ENCODE measurements around the gene LEMD1. TPM values are rescaled to one million over a fixed set of nuclear protein-coding genes. Genes with fewer than 3 reads are reported as not detected.

The LEMD1 gene, protein sequence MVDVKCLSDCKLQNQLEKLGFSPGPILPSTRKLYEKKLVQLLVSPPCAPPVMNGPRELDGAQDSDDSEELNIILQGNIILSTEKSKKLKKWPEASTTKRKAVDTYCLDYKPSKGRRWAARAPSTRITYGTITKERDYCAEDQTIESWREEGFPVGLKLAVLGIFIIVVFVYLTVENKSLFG
- total RNA-seq = under 1 TPM in 1 of 2 experiments, not detected in 1; 0.78 TPM

DNA sequence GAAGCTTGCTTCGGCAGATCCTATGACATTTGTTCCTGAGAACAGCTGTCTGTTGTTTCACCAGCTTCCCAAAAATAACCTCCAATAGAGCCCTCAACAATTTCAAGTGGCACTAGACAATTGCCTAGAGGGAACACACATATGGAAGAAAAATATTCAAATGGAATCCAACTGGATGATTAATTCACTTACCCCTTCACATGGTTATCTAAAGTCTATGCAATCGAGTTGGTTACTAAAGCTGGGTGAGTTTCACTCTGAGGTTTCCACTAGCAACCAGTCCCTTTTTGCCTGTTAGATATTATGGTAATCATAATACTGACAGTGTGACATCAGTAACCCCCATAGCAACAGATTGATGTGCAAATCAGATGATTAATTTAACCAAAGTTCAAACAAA lies at the start of gene LEMD1:
Gene LEMD1, minus strand, starts transcription at position 259 of the 400 bp plus-strand sequence. CDS start 1,520 bp downstream, outside the sequence.
- ATAC-seq = no peak
- CTCF ChIA-PET = interaction anchor here (0.8 to 4.7 kb wide), 3 partner anchors 9 to 64 kb away, joined by 3 to 29 read pairs (median 12); no protein-coding TSS in a partner anchor
- H3K27ac Mint-ChIP-seq = no peak within 1 kb of the TSS
- H3K36me3 Mint-ChIP-seq (ENCODE audit: low read depth) = no peaks in the 10 kb centered on the region
- H3K4me3 Mint-ChIP-seq = no peak within 1 kb of the TSS
- no peaks in the 10 kb centered on the region for H3K4me1 Mint-ChIP-seq (ENCODE audit: low read depth)
- peaks cover 53% of the 10 kb centered on the region for H3K27me3 Mint-ChIP-seq (ENCODE audit: low read depth)
- H3K9me3 Mint-ChIP-seq (ENCODE audit: insufficient read depth) = no peaks in the 10 kb centered on the region
- DNase-seq = no peak
- POLR2A ChIA-PET = no interaction called here

GRCh38 chr1:205470131-205470530 lies 48.3 kb upstream of the LEMD1 start:
- H3K9me3 Mint-ChIP-seq (ENCODE audit: insufficient read depth) = peaks cover 8% of the 10 kb centered on the region
- no peak overlapping the region for H3K27ac Mint-ChIP-seq
- H3K4me1 Mint-ChIP-seq (ENCODE audit: low read depth) = no peaks in the 10 kb centered on the region
- H3K36me3 Mint-ChIP-seq (ENCODE audit: low read depth) = peaks cover 4% of the 10 kb centered on the region
- peaks cover 35% of the 10 kb centered on the region for H3K27me3 Mint-ChIP-seq (ENCODE audit: low read depth)
- CTCF ChIA-PET = no interaction called here
- POLR2A ChIA-PET = no interaction called here
- DNase-seq (no peak), ATAC-seq (no peak)
- H3K4me3 Mint-ChIP-seq = no peak overlapping the region

GRCh38 chr1:205466595-205467220 lies 44.9 kb upstream of the LEMD1 start:
- Mint-ChIP-seq H3K27me3 (ENCODE audit: low read depth) (peaks cover 24% of the 10 kb centered on the region), H3K27ac (no peak overlapping the region), H3K36me3 (ENCODE audit: low read depth) (no peaks in the 10 kb centered on the region), H3K4me3 (no peak overlapping the region), H3K9me3 (ENCODE audit: insufficient read depth) (no peaks in the 10 kb centered on the region), H3K4me1 (ENCODE audit: low read depth) (no peaks in the 10 kb centered on the region)
- POLR2A ChIA-PET = no interaction called here
- no peak for DNase-seq
- no peak for ATAC-seq
- CTCF ChIA-PET = interaction anchor here (1.3 to 1.8 kb wide), 2 partner anchors 19 to 35 kb away, joined by 4 to 8 read pairs; no protein-coding TSS in a partner anchor

DNA sequence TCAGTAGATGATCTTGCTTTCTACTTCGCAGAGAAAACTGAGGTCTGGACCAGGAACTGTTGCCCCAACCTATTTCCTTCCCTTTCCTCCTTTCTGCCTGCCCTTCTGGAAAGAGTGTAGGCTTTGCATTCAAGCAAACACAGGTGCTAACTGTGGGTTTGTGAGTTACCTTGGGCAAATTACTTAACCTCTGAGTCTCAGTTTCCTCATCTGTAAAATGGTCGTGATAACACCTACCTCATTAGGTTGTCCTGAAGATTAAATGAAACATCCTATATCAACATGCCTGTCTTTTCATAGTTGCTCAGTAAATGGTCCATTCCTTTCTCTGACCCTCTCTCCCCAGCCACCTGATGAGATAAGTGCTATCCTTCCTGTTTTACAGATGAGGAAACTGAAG lies 43.5 kb upstream of the LEMD1 start:
- no peak for DNase-seq
- Mint-ChIP-seq H3K27me3 (ENCODE audit: low read depth) (peaks cover 31% of the 10 kb centered on the region), H3K27ac (no peak overlapping the region), H3K4me1 (ENCODE audit: low read depth) (no peaks in the 10 kb centered on the region), H3K4me3 (no peak overlapping the region), H3K9me3 (ENCODE audit: insufficient read depth) (no peaks in the 10 kb centered on the region), H3K36me3 (ENCODE audit: low read depth) (no peaks in the 10 kb centered on the region)
- ATAC-seq = no peak
- ChIA-PET CTCF (interaction anchor here (1.8 kb wide), 1 partner anchor 20 kb away, joined by 8 read pairs; no protein-coding TSS in a partner anchor), POLR2A (no interaction called here)

DNA sequence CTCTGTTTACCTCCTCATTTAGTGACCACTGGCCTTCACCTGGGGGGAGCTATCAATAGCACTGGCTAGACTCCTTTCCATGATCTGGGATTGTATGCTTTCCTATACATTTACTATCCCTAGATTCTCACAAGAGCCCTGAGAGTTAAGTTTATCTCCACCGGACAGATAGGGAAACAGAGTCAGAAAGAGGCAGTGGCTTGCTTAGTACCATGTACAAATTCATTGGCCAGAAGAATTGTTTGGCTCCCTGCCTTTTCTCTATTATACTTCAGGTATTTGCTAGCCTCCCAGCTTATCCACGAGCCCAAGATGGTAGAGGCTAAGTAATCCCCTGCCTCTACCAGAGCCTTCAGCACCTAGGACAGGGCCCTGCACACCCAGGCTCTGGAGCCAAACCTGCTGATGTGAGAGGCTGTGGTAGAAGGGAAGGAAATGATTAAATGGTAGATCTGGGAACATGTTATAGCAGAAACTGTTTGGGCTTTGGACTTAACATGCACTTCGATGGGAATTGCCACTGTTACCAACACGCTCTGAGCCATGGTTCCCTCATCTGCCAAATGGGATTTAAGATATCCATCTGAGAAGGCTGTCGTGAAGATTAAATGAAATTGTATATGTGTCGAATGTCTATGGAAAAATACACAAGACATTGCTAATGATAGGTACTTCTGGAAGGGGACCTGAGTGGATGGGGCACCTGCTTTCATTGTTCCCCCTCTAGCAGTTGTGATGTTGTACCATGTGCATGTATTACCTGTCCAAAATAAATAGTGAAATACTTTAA lies 37.1 kb upstream of the LEMD1 start:
- ATAC-seq (peak; percentile 69), DNase-seq (peak; percentile 65)
- H3K9me3 Mint-ChIP-seq (ENCODE audit: insufficient read depth) = no peaks in the 10 kb centered on the region
- CTCF ChIA-PET = interaction anchor here (1.0 to 1.8 kb wide), 4 partner anchors 18 to 105 kb away, joined by 4 to 5 read pairs (median 4); no protein-coding TSS in a partner anchor
- POLR2A ChIA-PET = no interaction called here
- H3K27me3 Mint-ChIP-seq (ENCODE audit: low read depth) = peaks cover 54% of the 10 kb centered on the region
- H3K4me3 Mint-ChIP-seq = no peak overlapping the region
- peaks cover 11% of the 10 kb centered on the region for H3K4me1 Mint-ChIP-seq (ENCODE audit: low read depth)
- H3K36me3 Mint-ChIP-seq (ENCODE audit: low read depth) = no peaks in the 10 kb centered on the region
- H3K27ac Mint-ChIP-seq = no peak overlapping the region

GRCh38 chr1:205456868-205457745 lies 35.3 kb upstream of the LEMD1 start:
- no peak overlapping the region for H3K27ac Mint-ChIP-seq
- peak; percentile 40 for ATAC-seq
- no peaks in the 10 kb centered on the region for H3K36me3 Mint-ChIP-seq (ENCODE audit: low read depth)
- POLR2A ChIA-PET = no interaction called here
- peaks cover 11% of the 10 kb centered on the region for H3K4me1 Mint-ChIP-seq (ENCODE audit: low read depth)
- H3K4me3 Mint-ChIP-seq = no peak overlapping the region
- no peak for DNase-seq
- H3K9me3 Mint-ChIP-seq (ENCODE audit: insufficient read depth) = no peaks in the 10 kb centered on the region
- peaks cover 70% of the 10 kb centered on the region for H3K27me3 Mint-ChIP-seq (ENCODE audit: low read depth)
- CTCF ChIA-PET = interaction anchor here (0.8 to 3.4 kb wide), 7 partner anchors 20 to 131 kb away, joined by 3 to 16 read pairs (median 3); no protein-coding TSS in a partner anchor

GRCh38 chr1:205456383-205456867 lies 34.6 kb upstream of the LEMD1 start:
- Mint-ChIP-seq H3K4me3 (peak overlapping the region; percentile 52), H3K36me3 (ENCODE audit: low read depth) (no peaks in the 10 kb centered on the region), H3K27ac (no peak overlapping the region), H3K9me3 (ENCODE audit: insufficient read depth) (no peaks in the 10 kb centered on the region), H3K27me3 (ENCODE audit: low read depth) (peaks cover 73% of the 10 kb centered on the region), H3K4me1 (ENCODE audit: low read depth) (peaks cover 11% of the 10 kb centered on the region)
- CTCF ChIA-PET = interaction anchor here (0.8 to 3.4 kb wide), 7 partner anchors 20 to 131 kb away, joined by 3 to 16 read pairs (median 3); no protein-coding TSS in a partner anchor
- DNase-seq = no peak
- no peak for ATAC-seq
- POLR2A ChIA-PET = interaction anchor here (0.8 to 1.2 kb wide), 2 partner anchors 15 to 59 kb away, joined by 3 to 5 read pairs; no protein-coding TSS in a partner anchor

DNA sequence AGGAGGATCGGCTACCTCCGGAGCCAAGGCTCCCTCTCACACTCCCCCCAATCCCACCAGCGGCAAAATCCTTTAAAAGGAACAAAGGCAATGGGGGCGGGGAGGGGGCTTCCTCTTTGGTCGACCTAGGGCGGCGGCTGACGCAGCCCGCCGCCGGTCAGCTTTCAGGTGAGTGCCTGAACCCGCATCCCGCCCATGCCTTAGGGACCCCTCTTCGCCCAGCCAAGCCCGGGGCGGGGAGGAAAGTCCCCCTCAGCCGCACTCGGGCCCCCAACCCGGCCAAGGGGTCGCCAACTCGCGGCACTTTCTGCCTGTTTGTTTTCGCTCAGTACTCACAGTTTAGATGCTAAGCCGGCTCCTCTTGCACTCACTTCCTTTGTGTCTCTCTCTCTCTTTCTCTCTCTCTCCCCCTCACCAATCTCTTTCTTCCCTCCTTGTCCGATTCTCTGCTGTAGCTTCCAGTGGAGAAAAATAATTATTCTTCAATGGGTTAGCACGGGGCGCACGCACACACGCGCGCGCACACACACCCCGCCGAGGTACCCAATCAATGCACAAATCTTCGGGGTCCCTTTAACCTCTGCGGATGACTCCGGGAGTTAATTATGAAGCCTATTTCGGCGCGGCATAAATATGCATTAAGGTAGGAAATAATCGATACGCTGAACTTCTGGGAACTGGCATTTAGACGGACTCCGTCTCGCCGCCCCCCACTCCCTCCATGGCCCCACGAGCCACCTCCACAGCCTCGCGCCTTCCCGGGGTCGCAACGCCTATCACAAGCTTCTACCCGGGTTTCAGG lies 33.9 kb upstream of the LEMD1 start, which contains the start of gene BLACAT1:
Gene BLACAT1, minus strand, starts transcription at position 465 of the 802 bp plus-strand sequence.
- POLR2A ChIA-PET = interaction anchor here (0.8 to 1.2 kb wide), 2 partner anchors 15 to 59 kb away, joined by 3 to 5 read pairs; no protein-coding TSS in a partner anchor
- Mint-ChIP-seq H3K9me3 (ENCODE audit: insufficient read depth) (no peaks in the 10 kb centered on the region), H3K27me3 (ENCODE audit: low read depth) (peaks cover 74% of the 10 kb centered on the region), H3K36me3 (ENCODE audit: low read depth) (no peaks in the 10 kb centered on the region), H3K27ac (no peak within 1 kb of the TSS), H3K4me3 (peak within 1 kb of the TSS; percentile 52), H3K4me1 (ENCODE audit: low read depth) (peaks cover 11% of the 10 kb centered on the region)
- no peak for DNase-seq
- CTCF ChIA-PET = interaction anchor here (0.8 to 3.4 kb wide), 6 partner anchors 20 to 33 kb away, joined by 3 to 16 read pairs (median 3); no protein-coding TSS in a partner anchor
- no peak for ATAC-seq

DNA sequence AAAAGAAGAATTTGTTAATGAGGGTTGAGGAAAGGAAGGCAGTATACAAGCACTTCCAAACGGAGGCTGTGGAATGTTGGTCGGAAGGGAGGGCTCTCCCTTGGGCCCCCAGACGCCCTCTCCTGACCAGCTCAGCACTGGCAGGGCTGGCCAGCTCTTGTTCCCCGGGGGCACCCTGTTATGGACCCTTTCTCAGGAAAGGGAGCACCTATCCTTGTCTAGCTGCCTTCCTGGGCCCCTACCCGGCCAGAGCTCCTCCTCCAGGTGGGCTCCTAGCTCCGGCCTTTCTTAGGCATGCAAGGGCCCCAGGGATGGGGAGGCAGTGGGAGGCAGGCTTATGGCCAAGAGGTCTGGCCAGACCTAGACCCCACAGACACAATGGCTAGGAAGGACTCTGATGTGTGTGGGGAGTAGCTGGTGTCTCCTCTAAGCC lies 33.1 kb upstream of the LEMD1 start:
- ChIA-PET CTCF (interaction anchor here (1.3 to 3.4 kb wide), 2 partner anchors 14 to 31 kb away, joined by 4 to 16 read pairs; no protein-coding TSS in a partner anchor), POLR2A (no interaction called here)
- Mint-ChIP-seq H3K27ac (no peak overlapping the region), H3K4me3 (no peak overlapping the region), H3K27me3 (ENCODE audit: low read depth) (peaks cover 70% of the 10 kb centered on the region), H3K4me1 (ENCODE audit: low read depth) (peaks cover 11% of the 10 kb centered on the region), H3K9me3 (ENCODE audit: insufficient read depth) (no peaks in the 10 kb centered on the region), H3K36me3 (ENCODE audit: low read depth) (no peaks in the 10 kb centered on the region)
- ATAC-seq = no peak
- DNase-seq = no peak

GRCh38 chr1:205453466-205453865 lies 31.6 kb upstream of the LEMD1 start:
- H3K4me1 Mint-ChIP-seq (ENCODE audit: low read depth) = peaks cover 18% of the 10 kb centered on the region
- H3K36me3 Mint-ChIP-seq (ENCODE audit: low read depth) = no peaks in the 10 kb centered on the region
- ATAC-seq (no peak), DNase-seq (no peak)
- no peaks in the 10 kb centered on the region for H3K9me3 Mint-ChIP-seq (ENCODE audit: insufficient read depth)
- no peak overlapping the region for H3K27ac Mint-ChIP-seq
- ChIA-PET CTCF (interaction anchor here (0.6 kb wide), 1 partner anchor 32 kb away, joined by 3 read pairs; no protein-coding TSS in a partner anchor), POLR2A (no interaction called here)
- peaks cover 57% of the 10 kb centered on the region for H3K27me3 Mint-ChIP-seq (ENCODE audit: low read depth)
- no peak overlapping the region for H3K4me3 Mint-ChIP-seq

Measured in activated CD8-positive, alpha-beta T cell treated with anti-CD3 and anti-CD28 coated beads, Interleukin-2, amount 10 ng/mL, durations not matched to agents 7 days and 5 days (primary cell).